Measurements from ENCODE around the gene CREG2. TPM values are rescaled to one million over a fixed set of nuclear protein-coding genes. Genes with fewer than 3 reads are reported as not detected.
A peak's percentile ranks its signal among the peaks of the same experiment; 100 is the strongest.

Gene CREG2
- total and polyA plus RNA-seq, 2 experiments from 2014 or later, result 1.7 to 2.6 TPM

GRCh38 chr2:101419096-101419663, 31.9 kb upstream of the CREG2 start:
- H2AFZ ChIP-seq, result no peak overlapping the region
- peaks cover 8% of the 10 kb centered on the region for H3K27me3 Mint-ChIP-seq (ENCODE audit: insufficient read depth, low read depth, poor library complexity)

More at GRCh38 chr2:101419096-101419663, 31.9 kb upstream of the CREG2 start:
- no peak overlapping the region for H3K27ac ChIP-seq (ENCODE audit: low read depth)
- peaks cover 5% of the 10 kb centered on the region; the same call in 1 of the 2 replicates for H3K9me2 ChIP-seq (ENCODE audit: insufficient read depth)
- ATAC-seq (peak; percentile 85), DNase-seq (ENCODE audit: low spot score) (peak; percentile 84)
- no peak overlapping the region for H3K4me3 ChIP-seq
- Mint-ChIP-seq H3K4me3 (no peak overlapping the region), H3K36me3 (ENCODE audit: low read depth) (no peaks in the 10 kb centered on the region; the same call in 2 of the 3 replicates), H3K27ac (no peak overlapping the region), H3K9me3 (peaks cover 9% of the 10 kb centered on the region), H3K4me1 (no peaks in the 10 kb centered on the region)
- no peaks in the 10 kb centered on the region for H3K4me1 ChIP-seq (ENCODE audit: insufficient read depth)
- H3K4me2 ChIP-seq, result no peak overlapping the region
- H3K27me3 ChIP-seq (ENCODE audit: insufficient read depth), result no peaks in the 10 kb centered on the region
- H3K36me3 ChIP-seq (ENCODE audit: insufficient read depth), result no peaks in the 10 kb centered on the region; the same call in 1 of the 2 replicates
- H3F3A ChIP-seq (replicated peaks; ENCODE audit: low read depth), result no peaks in the 10 kb centered on the region
- no peaks in the 10 kb centered on the region for H4K20me1 ChIP-seq (replicated peaks; ENCODE audit: insufficient read depth)
- no peaks in the 10 kb centered on the region for H3K79me2 ChIP-seq (replicated peaks; ENCODE audit: insufficient read depth)
- TF ChIP-seq, protein P1, sequence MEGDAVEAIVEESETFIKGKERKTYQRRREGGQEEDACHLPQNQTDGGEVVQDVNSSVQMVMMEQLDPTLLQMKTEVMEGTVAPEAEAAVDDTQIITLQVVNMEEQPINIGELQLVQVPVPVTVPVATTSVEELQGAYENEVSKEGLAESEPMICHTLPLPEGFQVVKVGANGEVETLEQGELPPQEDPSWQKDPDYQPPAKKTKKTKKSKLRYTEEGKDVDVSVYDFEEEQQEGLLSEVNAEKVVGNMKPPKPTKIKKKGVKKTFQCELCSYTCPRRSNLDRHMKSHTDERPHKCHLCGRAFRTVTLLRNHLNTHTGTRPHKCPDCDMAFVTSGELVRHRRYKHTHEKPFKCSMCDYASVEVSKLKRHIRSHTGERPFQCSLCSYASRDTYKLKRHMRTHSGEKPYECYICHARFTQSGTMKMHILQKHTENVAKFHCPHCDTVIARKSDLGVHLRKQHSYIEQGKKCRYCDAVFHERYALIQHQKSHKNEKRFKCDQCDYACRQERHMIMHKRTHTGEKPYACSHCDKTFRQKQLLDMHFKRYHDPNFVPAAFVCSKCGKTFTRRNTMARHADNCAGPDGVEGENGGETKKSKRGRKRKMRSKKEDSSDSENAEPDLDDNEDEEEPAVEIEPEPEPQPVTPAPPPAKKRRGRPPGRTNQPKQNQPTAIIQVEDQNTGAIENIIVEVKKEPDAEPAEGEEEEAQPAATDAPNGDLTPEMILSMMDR (conservative IDR thresholded peaks at IDR 0.05; ENCODE audit: low read depth in 2 of 2), result peak; percentile 82 to 87
- no peak for TF ChIP-seq NANOG (IDR thresholded peaks at IDR 0.05; ENCODE audit: borderline replicate concordance)
- TF ChIP-seq REST (IDR thresholded peaks at IDR 0.05; ENCODE audit: unreplicated experiment), result no peak
- no peak for TF ChIP-seq ZNF331 (CRISPR knock-in tag; IDR thresholded peaks at IDR 0.05; ENCODE audit: low read depth)
- no peak for TF ChIP-seq STAT1 (IDR thresholded peaks at IDR 0.05; ENCODE audit: unreplicated experiment)
- no peak for TF ChIP-seq EZH2 (IDR thresholded peaks at IDR 0.05; ENCODE audit: low read depth, unreplicated experiment)

All from GM23338 (cell line).